SW480 (cell line): Measurements from ENCODE around the gene FHIP2A.
A peak's percentile ranks its signal among the peaks of the same experiment; 100 is the strongest.

Experiments used
- DNase-seq: peaks from one replicate; pipeline ENCODE4 v3.0.0-alpha.2; 2016; ENCODE audit warnings: low spot score

FHIP2A gene

DNA sequence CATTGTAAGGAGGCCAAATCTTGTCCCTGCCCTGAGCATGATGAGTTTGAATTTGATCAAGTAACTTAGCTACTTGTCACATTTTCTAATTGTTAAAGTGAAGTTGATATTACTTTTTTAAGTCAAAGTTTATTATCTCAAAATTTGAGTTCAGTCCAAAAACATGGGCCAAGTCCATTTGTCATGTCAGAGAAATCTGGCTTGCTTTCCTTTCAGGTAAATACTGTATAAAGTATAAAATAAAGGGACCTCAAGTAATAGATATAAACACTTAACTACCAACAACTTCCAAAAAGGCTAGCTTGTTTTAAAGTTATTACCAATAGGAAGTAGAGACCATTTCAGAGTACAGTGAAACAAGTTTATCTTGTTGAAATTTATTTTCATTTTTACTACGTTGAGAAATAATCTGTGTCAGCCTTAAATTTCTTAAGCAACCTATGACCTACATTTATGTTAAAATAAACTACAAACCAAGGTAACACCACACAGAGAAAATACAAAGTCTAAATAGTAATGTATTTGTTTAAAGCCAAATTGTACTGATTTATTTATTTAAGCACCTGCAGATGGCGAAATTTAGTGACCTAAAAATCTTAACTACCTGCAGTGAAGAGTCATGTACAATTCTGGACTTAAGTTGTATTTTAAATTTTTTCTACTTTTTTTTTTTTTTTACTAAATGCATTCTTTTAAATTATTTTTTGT, 36.5 kb downstream of the FHIP2A start:
- no peak for DNase-seq

DNA sequence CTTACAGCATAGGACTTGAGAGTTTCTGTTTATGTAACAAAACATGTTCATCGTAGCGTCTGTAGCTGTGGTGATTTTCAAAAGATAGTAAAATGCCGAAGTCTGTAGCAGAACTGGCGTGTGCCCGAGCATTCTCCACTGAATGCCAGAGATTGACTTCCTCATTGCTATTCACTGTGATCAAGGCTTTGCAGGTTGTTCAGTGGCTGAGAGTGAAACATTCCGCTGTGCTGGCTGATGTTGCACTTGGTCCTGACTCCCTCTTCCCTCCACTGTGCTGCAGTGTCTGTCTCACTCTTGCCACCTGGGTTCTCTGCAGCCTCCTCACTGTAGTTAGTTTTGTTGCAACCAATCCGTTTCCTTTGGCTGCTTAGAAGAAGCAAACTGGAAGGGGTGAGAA, 37.6 kb downstream of the FHIP2A start:
- no peak for DNase-seq

GRCh38 chr10:114862456-114862855, 40.9 kb downstream of the FHIP2A start:
- no peak for DNase-seq

DNA sequence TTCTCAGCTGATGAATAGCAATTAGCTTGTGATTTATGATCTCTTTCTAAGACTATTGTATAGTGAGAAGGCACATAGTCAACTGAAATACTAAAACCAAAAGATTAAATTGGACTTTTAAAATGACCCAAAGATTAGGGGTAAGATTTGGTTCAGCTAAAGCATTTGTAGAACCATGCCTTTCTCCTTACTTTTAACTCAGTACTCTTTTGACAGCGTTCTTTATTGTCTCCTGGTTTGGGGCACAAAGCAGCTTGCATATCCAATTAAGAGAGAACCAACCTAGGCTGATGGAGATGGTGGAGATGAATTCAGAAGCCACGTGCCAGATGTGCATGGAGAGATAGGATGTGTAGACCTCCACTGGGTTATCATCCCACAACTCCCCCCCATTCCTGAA, 45.8 kb downstream of the FHIP2A start:
- no peak for DNase-seq

GRCh38 chr10:114868870-114869519, 47.4 kb downstream of the FHIP2A start:
- DNase-seq, result no peak

GRCh38 chr10:114869520-114869892, 47.9 kb downstream of the FHIP2A start:
- peak; percentile 5 for DNase-seq

DNA sequence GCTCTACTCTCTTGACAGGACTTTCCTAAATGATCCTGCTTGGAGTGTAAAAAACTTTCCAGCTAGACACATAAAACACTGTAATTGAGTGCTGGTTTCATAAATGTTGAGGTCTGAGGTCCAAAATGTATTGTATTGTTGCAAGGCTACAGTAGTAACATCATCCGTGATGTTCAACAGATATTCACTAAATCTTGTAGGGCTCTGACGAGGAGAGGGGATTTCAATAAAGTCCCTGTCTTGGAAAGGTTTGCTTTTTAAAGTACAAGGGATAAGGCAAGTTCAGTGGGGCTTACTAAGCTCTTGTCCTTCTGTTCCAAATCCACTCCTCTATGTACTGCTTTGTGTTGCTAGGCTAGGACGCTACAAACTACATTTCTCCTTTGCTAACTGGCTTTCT, 48.9 kb downstream of the FHIP2A start:
- DNase-seq, result no peak

DNA sequence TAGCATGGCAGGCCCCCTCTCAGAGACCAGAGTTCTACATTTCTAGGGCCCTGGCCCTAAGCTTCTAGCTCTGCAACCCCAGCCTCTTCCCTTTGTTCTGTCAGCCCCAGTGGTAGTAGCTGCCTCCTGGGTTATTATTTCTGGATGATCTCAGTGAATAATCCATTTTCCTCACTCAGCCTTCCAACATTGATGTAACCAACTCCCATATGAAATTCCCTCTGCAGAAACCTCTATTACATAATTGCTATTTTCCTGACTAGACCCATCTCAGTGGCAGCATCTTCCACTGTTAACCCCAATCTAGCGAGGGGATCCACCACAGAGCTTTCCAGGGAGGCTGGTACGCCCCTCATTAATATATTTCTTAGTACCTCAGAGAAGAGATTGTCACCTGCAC, 49.8 kb downstream of the FHIP2A start:
- no peak for DNase-seq
